ENCODE results near the gene CRB3. TPM values are rescaled to one million over a fixed set of nuclear protein-coding genes. Genes with fewer than 3 reads are reported as not detected.
A peak's percentile ranks its signal among the peaks of the same experiment; 100 is the strongest.

The CRB3 gene
- total RNA-seq, 2 experiments from 2014 or later: 1.1 TPM; not detected in 1

DNA sequence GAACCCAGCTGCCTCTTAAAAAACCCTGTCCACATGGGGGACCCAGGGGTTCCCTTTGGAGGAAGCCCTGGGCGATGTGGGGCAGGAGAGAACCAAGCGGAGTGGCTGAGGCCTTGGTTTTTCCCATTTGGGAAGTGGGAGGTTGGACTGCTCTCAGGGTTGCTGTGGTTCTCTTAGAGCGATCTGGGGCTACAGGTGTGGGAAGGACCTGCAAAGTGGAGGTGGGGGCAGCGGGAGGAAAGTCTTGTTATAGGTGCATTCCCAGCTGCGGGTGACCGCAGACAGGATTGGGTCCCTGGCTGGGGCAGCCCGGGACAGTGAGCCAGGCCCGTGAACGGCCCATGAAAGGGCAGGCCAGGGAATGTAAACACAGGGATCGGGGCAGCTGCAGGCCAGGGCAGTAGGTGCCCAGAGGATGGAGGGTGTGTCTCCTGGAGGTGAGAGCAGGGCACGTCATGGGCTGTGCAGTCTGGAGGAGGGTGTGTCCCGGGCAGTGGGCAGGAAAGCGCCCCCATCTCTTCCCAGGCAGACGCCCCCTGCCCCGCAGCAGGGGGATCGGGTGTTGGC lies 5.3 kb upstream of the CRB3 start:
- ATAC-seq: no peak
- no peak for DNase-seq
- Mint-ChIP-seq H3K4me1 (ENCODE audit: low read depth) (peaks cover 23% of the 10 kb centered on the region), H3K27ac (peak overlapping the region; percentile 58), H3K36me3 (ENCODE audit: low read depth) (peaks cover 32% of the 10 kb centered on the region), H3K4me3 (peak overlapping the region; percentile 77), H3K9me3 (ENCODE audit: insufficient read depth) (peaks cover 6% of the 10 kb centered on the region), H3K27me3 (ENCODE audit: low read depth) (no peaks in the 10 kb centered on the region)
- POLR2A ChIA-PET: interaction anchor here (0.8 to 2.2 kb wide), 2 partner anchors 23 to 38 kb away, joined by 4 to 17 read pairs; partner anchors contain the start of gene DENND1C
- CTCF ChIA-PET: interaction anchor here (1.6 kb wide), 1 partner anchor 34 kb away, joined by 4 read pairs; no protein-coding TSS in a partner anchor

DNA sequence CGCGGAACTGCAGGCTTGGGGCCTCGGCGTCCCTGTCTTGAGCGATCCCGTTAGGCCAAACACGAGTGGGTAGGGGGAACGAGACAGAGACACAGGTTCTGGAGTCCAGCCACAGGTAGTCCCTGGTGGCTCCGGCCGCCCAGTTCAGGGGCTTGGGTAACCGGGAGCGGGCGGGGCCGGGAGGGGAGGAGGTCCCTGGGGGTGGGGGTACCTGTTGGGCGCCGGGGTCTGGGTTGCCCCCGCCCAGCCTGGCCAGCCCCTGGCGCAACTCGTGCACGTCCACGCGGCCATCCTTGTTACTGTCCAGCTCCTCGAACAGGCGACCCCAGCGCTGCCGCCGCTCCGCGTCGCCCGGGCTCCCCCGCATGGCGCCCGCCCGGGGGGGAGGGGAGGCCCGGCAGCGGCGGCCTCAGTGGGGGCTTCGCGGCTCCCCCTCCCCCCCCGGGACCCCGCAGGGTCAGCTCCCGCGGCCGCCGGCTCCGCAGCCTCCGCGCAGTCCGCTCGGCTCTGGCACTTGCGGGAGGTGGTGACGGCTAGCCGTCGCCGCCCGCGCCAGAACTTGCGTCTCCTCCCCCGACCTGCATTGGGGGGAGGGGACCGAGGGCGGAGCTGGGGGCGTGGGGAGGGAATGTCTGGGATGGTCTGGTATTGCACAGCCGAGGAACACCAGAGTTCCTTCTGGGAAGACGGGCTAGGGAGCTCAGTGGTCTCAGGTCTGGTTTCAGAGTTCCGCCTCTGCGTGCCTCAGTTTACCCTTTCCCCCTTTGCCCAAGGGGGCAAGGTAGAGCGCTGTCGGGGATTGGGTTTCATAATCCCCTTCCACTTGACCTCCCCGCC lies 4.6 kb upstream of the CRB3 start, which contains the start of gene SLC25A23:
Gene SLC25A23, minus strand, starts transcription at position 531 of the 837 bp plus-strand sequence. Its CDS starts 164 bp downstream, at position 367.
- H3K36me3 Mint-ChIP-seq (ENCODE audit: low read depth): peaks cover 25% of the 10 kb centered on the region
- ChIA-PET POLR2A (interaction anchor here (0.5 to 2.2 kb wide), 3 partner anchors 22 to 38 kb away, joined by 3 to 17 read pairs (median 4); partner anchors contain the start of gene DENND1C), CTCF (interaction anchor here (1.6 kb wide), 1 partner anchor 34 kb away, joined by 4 read pairs; no protein-coding TSS in a partner anchor)
- H3K4me3 Mint-ChIP-seq: peak within 1 kb of the TSS; percentile 94
- ATAC-seq: peak; percentile 40
- H3K4me1 Mint-ChIP-seq (ENCODE audit: low read depth): peaks cover 27% of the 10 kb centered on the region
- H3K27me3 Mint-ChIP-seq (ENCODE audit: low read depth): no peaks in the 10 kb centered on the region
- peak; percentile 70 for DNase-seq
- H3K27ac Mint-ChIP-seq: peak within 1 kb of the TSS; percentile 92
- H3K9me3 Mint-ChIP-seq (ENCODE audit: insufficient read depth): peaks cover 6% of the 10 kb centered on the region

DNA sequence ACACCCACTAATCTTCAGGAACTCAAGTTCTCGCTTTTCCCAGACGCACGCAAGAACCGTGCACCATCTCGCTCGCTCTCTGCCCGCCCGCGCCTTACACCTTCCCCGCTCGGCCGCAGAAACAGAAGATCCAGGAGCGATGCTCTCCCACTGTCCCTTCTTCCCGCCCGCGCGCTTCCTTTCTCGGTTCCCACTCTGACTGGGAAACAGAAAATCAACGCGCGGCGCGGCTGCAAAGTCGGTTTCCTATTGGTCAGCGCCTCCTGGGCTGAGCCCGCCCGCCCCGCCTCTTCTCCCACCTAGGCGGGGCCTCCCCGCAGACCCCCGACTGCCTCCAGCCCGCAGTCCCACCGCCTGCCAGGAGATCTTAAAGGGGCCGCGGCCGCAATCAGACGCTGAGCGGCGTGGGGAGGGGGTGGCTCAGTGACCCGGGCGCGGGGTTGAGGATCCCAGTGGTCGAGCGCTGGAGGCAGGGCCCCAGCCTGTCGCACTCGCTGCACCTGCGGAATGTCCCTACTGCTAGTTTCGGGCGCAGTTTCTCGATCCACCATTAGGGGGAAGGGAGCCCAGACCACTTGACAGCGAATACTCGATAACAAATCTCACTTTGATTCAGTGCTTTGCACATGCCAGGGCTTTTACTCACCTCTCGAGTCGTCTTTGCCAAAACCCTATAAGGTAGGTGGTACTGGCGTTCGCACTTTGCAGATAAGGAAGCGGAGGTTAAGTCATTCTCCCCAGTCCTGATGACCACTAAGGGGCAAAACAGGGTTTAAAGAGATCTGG lies 3.8 kb upstream of the CRB3 start:
- Mint-ChIP-seq H3K27ac (peak overlapping the region; percentile 92), H3K4me3 (peak overlapping the region; percentile 94), H3K27me3 (ENCODE audit: low read depth) (no peaks in the 10 kb centered on the region), H3K9me3 (ENCODE audit: insufficient read depth) (peaks cover 1% of the 10 kb centered on the region), H3K36me3 (ENCODE audit: low read depth) (peaks cover 17% of the 10 kb centered on the region), H3K4me1 (ENCODE audit: low read depth) (peaks cover 30% of the 10 kb centered on the region)
- DNase-seq (peak; percentile 98), ATAC-seq (peak; percentile 92)
- CTCF ChIA-PET: interaction anchor here (1.6 kb wide), 1 partner anchor 35 kb away, joined by 4 read pairs; no protein-coding TSS in a partner anchor
- POLR2A ChIA-PET: interaction anchor here (2.2 kb wide), 1 partner anchor 21 kb away, joined by 17 read pairs; the partner anchor contains the start of gene DENND1C

GRCh38 chr19:6465006-6465405 lies 935 bp downstream of the CRB3 start:
- H3K27ac Mint-ChIP-seq: no peak overlapping the region
- H3K4me1 Mint-ChIP-seq (ENCODE audit: low read depth): peaks cover 15% of the 10 kb centered on the region
- ATAC-seq (no peak), DNase-seq (no peak)
- H3K9me3 Mint-ChIP-seq (ENCODE audit: insufficient read depth): no peaks in the 10 kb centered on the region
- ChIA-PET POLR2A (interaction anchor here (3.2 kb wide), 1 partner anchor 17 kb away, joined by 15 read pairs; the partner anchor contains the start of gene DENND1C), CTCF (interaction anchor here (1.3 kb wide), 1 partner anchor 16 kb away, joined by 4 read pairs; the partner anchor contains the start of gene DENND1C)
- no peaks in the 10 kb centered on the region for H3K27me3 Mint-ChIP-seq (ENCODE audit: low read depth)
- no peak overlapping the region for H3K4me3 Mint-ChIP-seq
- H3K36me3 Mint-ChIP-seq (ENCODE audit: low read depth): peaks cover 11% of the 10 kb centered on the region

DNA sequence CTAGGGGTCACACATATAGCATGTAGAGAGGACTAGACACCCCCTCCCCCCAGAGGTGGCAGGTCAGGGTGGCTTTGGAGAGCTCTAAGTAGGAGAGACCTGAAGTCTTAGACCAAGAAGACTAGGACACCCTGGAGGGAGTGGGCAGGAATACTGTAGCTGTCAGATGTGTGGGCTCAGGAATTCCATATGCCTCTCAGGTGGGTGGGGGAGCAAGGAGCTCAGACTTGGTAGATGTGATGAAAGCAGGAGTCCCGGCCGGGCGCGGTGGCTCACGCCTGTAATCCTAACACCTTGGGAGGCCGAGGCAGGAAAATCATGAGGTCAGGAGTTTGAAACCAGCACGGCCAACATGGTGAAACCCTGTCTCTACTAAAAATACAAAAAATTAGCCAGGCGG lies 1.6 kb downstream of the CRB3 start:
- ChIA-PET CTCF (interaction anchor here (1.3 kb wide), 1 partner anchor 15 kb away, joined by 4 read pairs; the partner anchor contains the start of gene DENND1C), POLR2A (interaction anchor here (3.2 kb wide), 1 partner anchor 16 kb away, joined by 15 read pairs; the partner anchor contains the start of gene DENND1C)
- no peak overlapping the region for H3K4me3 Mint-ChIP-seq

GRCh38 chr19:6466526-6467248 lies 2.6 kb downstream of the CRB3 start:
- Mint-ChIP-seq H3K27me3 (ENCODE audit: low read depth) (no peaks in the 10 kb centered on the region), H3K36me3 (ENCODE audit: low read depth) (peaks cover 21% of the 10 kb centered on the region), H3K27ac (no peak overlapping the region), H3K4me1 (ENCODE audit: low read depth) (peaks cover 10% of the 10 kb centered on the region), H3K9me3 (ENCODE audit: insufficient read depth) (no peaks in the 10 kb centered on the region), H3K4me3 (no peak overlapping the region)
- no peak for ATAC-seq
- DNase-seq: no peak
- ChIA-PET CTCF (interaction anchor here (1.1 kb wide), 1 partner anchor 85 kb away, joined by 3 read pairs; no protein-coding TSS in a partner anchor), POLR2A (interaction anchor here (3.2 kb wide), 1 partner anchor 15 kb away, joined by 15 read pairs; the partner anchor contains the start of gene DENND1C)

More for the DNA sequence above, 1.6 kb downstream of the CRB3 start:
- Mint-ChIP-seq H3K27me3 (ENCODE audit: low read depth) (no peaks in the 10 kb centered on the region), H3K36me3 (ENCODE audit: low read depth) (peaks cover 14% of the 10 kb centered on the region), H3K9me3 (ENCODE audit: insufficient read depth) (no peaks in the 10 kb centered on the region), H3K4me1 (ENCODE audit: low read depth) (peaks cover 10% of the 10 kb centered on the region), H3K27ac (no peak overlapping the region)
- ATAC-seq (no peak), DNase-seq (no peak)

DNA sequence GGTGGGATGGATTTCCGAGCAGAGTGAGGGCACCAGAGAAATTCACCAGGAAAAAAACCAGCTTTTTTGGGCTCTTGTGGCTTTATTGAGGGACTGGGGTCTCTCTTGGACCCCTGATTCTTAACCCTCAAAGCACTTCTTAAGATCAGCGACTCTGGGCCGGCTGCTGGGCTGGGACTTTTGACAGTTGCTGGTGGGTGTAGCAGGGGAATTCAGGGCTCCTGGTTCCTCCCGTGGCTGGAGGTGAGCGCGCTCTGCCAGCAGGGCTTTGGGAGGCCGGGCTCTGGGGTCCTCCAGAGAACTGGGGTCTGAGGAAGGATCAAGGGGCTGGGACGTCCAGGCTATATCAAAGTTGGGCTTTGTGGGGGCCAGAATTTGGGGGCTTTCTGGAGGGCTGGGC lies 3.3 kb downstream of the CRB3 start:
- ATAC-seq: no peak
- Mint-ChIP-seq H3K9me3 (ENCODE audit: insufficient read depth) (no peaks in the 10 kb centered on the region), H3K4me3 (no peak overlapping the region), H3K36me3 (ENCODE audit: low read depth) (peaks cover 21% of the 10 kb centered on the region), H3K4me1 (ENCODE audit: low read depth) (peaks cover 8% of the 10 kb centered on the region), H3K27me3 (ENCODE audit: low read depth) (no peaks in the 10 kb centered on the region), H3K27ac (no peak overlapping the region)
- ChIA-PET POLR2A (interaction anchor here (0.5 to 3.2 kb wide), 2 partner anchors 14 to 45 kb away, joined by 3 to 15 read pairs; partner anchors contain the start of gene DENND1C), CTCF (interaction anchor here (1.1 kb wide), 1 partner anchor 85 kb away, joined by 3 read pairs; no protein-coding TSS in a partner anchor)
- no peak for DNase-seq

GRCh38 chr19:6470173-6470572 lies 6.1 kb downstream of the CRB3 start:
- CTCF ChIA-PET: no interaction called here

DNA sequence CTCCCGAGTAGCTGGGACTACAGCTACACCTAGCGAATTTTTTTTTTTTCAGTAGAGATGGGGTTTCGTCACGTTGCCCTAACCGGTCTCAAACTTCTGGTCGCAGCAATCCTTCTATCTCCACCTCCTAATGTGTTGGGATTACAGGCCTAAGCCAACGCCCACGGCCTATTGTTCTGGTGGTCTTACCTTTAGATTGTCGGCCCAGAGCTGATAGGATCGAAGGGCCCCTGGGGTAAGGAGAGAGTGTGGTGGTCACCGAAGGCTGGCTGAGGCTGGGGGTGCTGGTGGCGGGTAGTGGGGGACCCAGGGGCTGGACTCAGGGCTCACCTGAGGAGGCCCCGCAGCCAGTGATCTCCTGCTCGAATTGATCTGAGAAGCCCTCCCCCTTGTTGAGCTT lies 7.0 kb downstream of the CRB3 start:
- ChIA-PET CTCF (interaction anchor here (1.0 kb wide), 1 partner anchor 29 kb away, joined by 4 read pairs; no protein-coding TSS in a partner anchor), POLR2A (no interaction called here)
- DNase-seq: no peak
- no peak for ATAC-seq
- no peaks in the 10 kb centered on the region for H3K4me1 Mint-ChIP-seq (ENCODE audit: low read depth)
- H3K27ac Mint-ChIP-seq: no peak overlapping the region
- no peaks in the 10 kb centered on the region for H3K27me3 Mint-ChIP-seq (ENCODE audit: low read depth)
- H3K9me3 Mint-ChIP-seq (ENCODE audit: insufficient read depth): no peaks in the 10 kb centered on the region
- peaks cover 35% of the 10 kb centered on the region for H3K36me3 Mint-ChIP-seq (ENCODE audit: low read depth)
- no peak overlapping the region for H3K4me3 Mint-ChIP-seq

More at GRCh38 chr19:6470173-6470572, 6.1 kb downstream of the CRB3 start:
- POLR2A ChIA-PET: interaction anchor here (0.6 to 1.6 kb wide), 3 partner anchors 11 to 21 kb away, joined by 5 to 8 read pairs (median 6); partner anchors contain the start of gene DENND1C
- no peaks in the 10 kb centered on the region for H3K9me3 Mint-ChIP-seq (ENCODE audit: insufficient read depth)
- ATAC-seq (no peak), DNase-seq (no peak)
- no peak overlapping the region for H3K4me3 Mint-ChIP-seq
- H3K36me3 Mint-ChIP-seq (ENCODE audit: low read depth): peaks cover 30% of the 10 kb centered on the region
- H3K27me3 Mint-ChIP-seq (ENCODE audit: low read depth): no peaks in the 10 kb centered on the region
- H3K4me1 Mint-ChIP-seq (ENCODE audit: low read depth): no peaks in the 10 kb centered on the region
- no peak overlapping the region for H3K27ac Mint-ChIP-seq

DNA sequence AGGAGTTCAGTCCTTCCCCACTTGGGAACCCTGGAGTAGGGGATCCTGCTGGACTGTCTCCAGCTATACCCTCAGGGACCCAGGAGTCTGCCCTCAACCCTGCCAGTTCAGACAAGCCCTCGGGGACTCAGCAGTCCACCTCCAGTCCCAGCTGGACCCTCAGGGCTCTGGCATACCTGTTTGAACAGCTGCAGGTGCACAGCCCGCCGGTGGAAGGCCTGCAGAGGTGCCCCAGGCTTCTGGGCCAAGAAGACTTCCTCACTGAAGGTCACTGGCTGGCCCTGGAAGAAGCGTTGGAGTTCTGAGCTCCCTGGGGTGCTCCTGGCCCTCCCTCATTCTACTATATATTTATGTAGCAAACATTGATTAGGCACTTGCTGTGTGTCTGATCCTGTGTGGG lies 8.6 kb downstream of the CRB3 start:
- peaks cover 45% of the 10 kb centered on the region for H3K36me3 Mint-ChIP-seq (ENCODE audit: low read depth)
- CTCF ChIA-PET: no interaction called here

More for the DNA sequence above, 8.6 kb downstream of the CRB3 start:
- DNase-seq (no peak), ATAC-seq (no peak)
- H3K27ac Mint-ChIP-seq: no peak overlapping the region
- H3K4me1 Mint-ChIP-seq (ENCODE audit: low read depth): no peaks in the 10 kb centered on the region
- no peaks in the 10 kb centered on the region for H3K27me3 Mint-ChIP-seq (ENCODE audit: low read depth)
- POLR2A ChIA-PET: interaction anchor here (0.7 to 1.4 kb wide), 2 partner anchors 9 to 48 kb away, joined by 5 to 9 read pairs; partner anchors contain the start of genes DENND1C and KHSRP
- no peaks in the 10 kb centered on the region for H3K9me3 Mint-ChIP-seq (ENCODE audit: insufficient read depth)
- H3K4me3 Mint-ChIP-seq: no peak overlapping the region
